IMR-90 (cell line): ENCODE measurements around the gene MKRN2OS. TPM values are rescaled to one million over a fixed set of nuclear protein-coding genes. Genes with fewer than 3 reads are reported as not detected.

Source experiments
- ATAC-seq: fragments of 200-7000 bp; cut with Tn5 transposase; 2 replicates; pipeline ENCODE4 v1.9.1; 2020; ENCODE audit warnings: low read depth, mild to moderate bottlenecking, moderate library complexity
- BruUV-seq: library from RNA; stranded (reverse); fragments of 400-500 nt; replicated peaks from 2 replicates; lab custom pipeline; 2021; lab: Mats Ljungman, UMichigan
- CTCF ChIA-PET: fragments of 300-600 bp; formaldehyde crosslinking; extraction: SDS; loops from one replicate; lab custom pipeline; 2021; ENCODE audit warnings: antibody characterized with exemption; lab: Yijun Ruan, JAX
- POLR2A ChIA-PET: fragments of 300-600 bp; sonication (Branson Sonifier 250); formaldehyde crosslinking; loops from one replicate; lab custom pipeline; 2022; ENCODE audit warnings: antibody characterized with exemption; ENCODE audit not compliant: unreplicated experiment; lab: Charles Lee
- DNase-seq: peaks from one replicate; pipeline ENCODE4 v3.0.0; 2013
- H2AFZ ChIP-seq: replicated peaks from 2 replicates; pipeline ENCODE3; 2013; ENCODE audit warnings: low read length, mild to moderate bottlenecking; ENCODE audit not compliant: poor library complexity
- H2AK5ac ChIP-seq: 2 replicates; pipeline ENCODE4 v1.6.1; 2013; ENCODE audit warnings: low read depth, low read length, inconsistent platforms
- H2AK9ac ChIP-seq: replicated peaks from 2 replicates; pipeline ENCODE3; 2013; ENCODE audit warnings: mild to moderate bottlenecking, low read depth, low read length, moderate library complexity; ENCODE audit not compliant: poor library complexity
- H2BK120ac ChIP-seq: 2 replicates; pipeline ENCODE4 v1.6.1; 2013; ENCODE audit warnings: low read depth, low read length, inconsistent platforms
- H2BK15ac ChIP-seq: 3 replicates; pipeline ENCODE4 v1.6.1; 2013; ENCODE audit warnings: low read depth, low read length, inconsistent platforms
- H2BK20ac ChIP-seq: 2 replicates; pipeline ENCODE4 v1.6.1; 2013; ENCODE audit warnings: low read depth, mild to moderate bottlenecking, inconsistent platforms, low read length, moderate library complexity
- H2BK5ac ChIP-seq: 2 replicates; pipeline ENCODE4 v1.6.1; 2013; ENCODE audit warnings: mild to moderate bottlenecking, low read depth, low read length, inconsistent platforms; ENCODE audit not compliant: poor library complexity, severe bottlenecking
- H3K14ac ChIP-seq: replicated peaks from 2 replicates; pipeline ENCODE4 v1.6.1; 2013; ENCODE audit warnings: low read depth, low read length, inconsistent platforms
- H3K18ac ChIP-seq: 2 replicates; pipeline ENCODE4 v1.6.1; 2013; ENCODE audit warnings: low read depth, low read length, control low read depth
- H3K23ac ChIP-seq: 2 replicates; pipeline ENCODE4 v1.6.1; 2013; ENCODE audit warnings: low read depth, low read length, inconsistent platforms
- H3K27ac ChIP-seq: 2 replicates; pipeline ENCODE4 v1.5.1; 2013; ENCODE audit warnings: mild to moderate bottlenecking, control low read depth, low read length; ENCODE audit not compliant: insufficient read depth
- H3K27me3 ChIP-seq: 2 replicates; pipeline ENCODE4 v1.6.1; 2013; ENCODE audit warnings: low read length; ENCODE audit not compliant: control insufficient read depth, insufficient read depth
- H3K36me3 ChIP-seq: 2 replicates; pipeline ENCODE4 v1.6.1; 2013; ENCODE audit warnings: low read length, mixed read lengths; ENCODE audit not compliant: control insufficient read depth, insufficient read depth
- H3K4ac ChIP-seq: 2 replicates; pipeline ENCODE4 v1.6.1; 2013; ENCODE audit warnings: low read depth, low read length, inconsistent platforms
- H3K4me1 ChIP-seq: 2 replicates; pipeline ENCODE4 v1.6.1; 2013; ENCODE audit warnings: low read length, mixed read lengths; ENCODE audit not compliant: control insufficient read depth, insufficient read depth
- H3K4me2 ChIP-seq: 2 replicates; pipeline ENCODE4 v1.6.1; 2013; ENCODE audit warnings: low read depth, mild to moderate bottlenecking, control low read depth, low read length, moderate library complexity
- H3K4me3 ChIP-seq: 2 replicates; pipeline ENCODE4 v1.5.1; 2013; ENCODE audit warnings: low read depth, mild to moderate bottlenecking, control low read depth, low read length, moderate library complexity; ENCODE audit not compliant: insufficient read depth
- H3K56ac ChIP-seq: 2 replicates; pipeline ENCODE4 v1.6.1; 2013; ENCODE audit warnings: low read length, inconsistent platforms; ENCODE audit not compliant: insufficient read depth; ENCODE audit errors: extremely low read depth
- H3K79me1 ChIP-seq, 2 experiments: 2 replicates each; pipeline ENCODE4 v1.6.1; 2013; ENCODE audit warnings: low read length in 2 of 2, inconsistent platforms in 1 of 2, low read depth in 1 of 2
- H3K9ac ChIP-seq: 2 replicates; pipeline ENCODE4 v1.6.1; 2013; ENCODE audit warnings: low read depth, low read length, control low read depth
- H3K9me1 ChIP-seq: 2 replicates; pipeline ENCODE4 v1.6.1; 2013; ENCODE audit warnings: low read length, inconsistent platforms; ENCODE audit not compliant: insufficient read depth
- H3K9me3 ChIP-seq: 2 replicates; pipeline ENCODE4 v1.6.1; 2013; ENCODE audit warnings: low read length; ENCODE audit not compliant: control insufficient read depth, insufficient read depth
- H4K20me1 ChIP-seq: 2 replicates; pipeline ENCODE4 v1.6.1; 2013; ENCODE audit warnings: low read length, inconsistent platforms; ENCODE audit not compliant: insufficient read depth
- H4K5ac ChIP-seq: 2 replicates; pipeline ENCODE4 v1.6.1; 2013; ENCODE audit warnings: mild to moderate bottlenecking, low read depth, low read length, control low read depth
- H4K8ac ChIP-seq, 2 experiments: 2 replicates each; pipeline ENCODE4 v1.6.1; 2013; ENCODE audit warnings: low read depth in 2 of 2, low read length in 2 of 2, control low read depth in 1 of 2, inconsistent platforms in 1 of 2
- H4K91ac ChIP-seq: 2 replicates; pipeline ENCODE4 v1.6.1; 2013; ENCODE audit warnings: low read depth, low read length, inconsistent platforms; ENCODE audit not compliant: insufficient read depth
- CEBPB ChIP-seq: IDR thresholded peaks from 2 replicates; pipeline ENCODE4 v1.6.1; 2012; ENCODE audit warnings: low read depth, low read length, improper control_type of control experiment
- FOS ChIP-seq: fragments of 150-350 bp; IDR thresholded peaks from 2 replicates; pipeline ENCODE4 v1.6.1; 2016; ENCODE audit warnings: low read depth, low read length
- NFE2L2 ChIP-seq: fragments of 150-350 bp; IDR thresholded peaks from 2 replicates; pipeline ENCODE4 v1.6.1; 2016; ENCODE audit warnings: low read depth, mild to moderate bottlenecking, low read length
- POLR2A ChIP-seq: IDR thresholded peaks from 2 replicates; pipeline ENCODE4 v1.6.1; 2012; ENCODE audit warnings: mild to moderate bottlenecking, low read depth, low read length
- RAD21 ChIP-seq: IDR thresholded peaks from 2 replicates; pipeline ENCODE4 v1.6.1; 2012; ENCODE audit warnings: low read length, improper control_type of control experiment
- whole genome bisulfite sequencing, 2 experiments: methylation state at CpG; one replicate each; pipeline versions ENCODE4 v1.1.5 to v1.1.7; 2013; ENCODE audit warnings: missing lambda C conversion rate in 2 of 2; ENCODE audit not compliant: insufficient read length in 1 of 2; ENCODE audit errors: extremely low coverage in 2 of 2; 5-methylcytosine and 5-hydroxymethylcytosine counted together
- dilution Hi-C: fragments of 300-500 bp; cut with HindIII; formaldehyde crosslinking; loops from one replicate; pipeline ENCODE4 v1.14.3; 2018; ENCODE audit warnings: low sequenced_read_pairs; ENCODE audit not compliant: unreplicated experiment
- in situ Hi-C: fragments of 300-500 bp; cut with MboI; formaldehyde crosslinking; loops from 3 replicates; pipeline ENCODE4 v1.14.3; 2019; ENCODE audit warnings: low sequenced_read_pairs, inconsistent platforms, mixed read lengths
- intact Hi-C: fragments of 100-400 bp; cut with micrococcal nuclease; formaldehyde crosslinking; loops from 2 replicates; pipeline ENCODE4 v1.10.0; 2022
- polyA plus RNA-seq, 3 experiments: library from polyadenylated mRNA; depleted of rRNA; stranded (reverse); fragments of >200 nt; gene quantifications; 2 replicates each; pipeline ENCODE4 v1.2.3, GENCODE V29; 2012; ENCODE audit warnings: low replicate concordance in 1 of 3
- total RNA-seq: library from RNA; depleted of rRNA; stranded (reverse); fragments of >200 nt; gene quantifications from 2 replicates; pipeline ENCODE4 v1.2.3, GENCODE V29; 2012
- TF ChIP-seq, protein P1 (sequence below): conservative IDR thresholded peaks from 2 replicates; pipeline ENCODE4 v1.5.1; 2012; ENCODE audit warnings: mild to moderate bottlenecking, low read depth, low read length, improper control_type of control experiment

MKRN2OS gene
- total and polyA plus RNA-seq, 2 of the 4 experiments (the other 2 are of a cell fraction): not detected

DNA sequence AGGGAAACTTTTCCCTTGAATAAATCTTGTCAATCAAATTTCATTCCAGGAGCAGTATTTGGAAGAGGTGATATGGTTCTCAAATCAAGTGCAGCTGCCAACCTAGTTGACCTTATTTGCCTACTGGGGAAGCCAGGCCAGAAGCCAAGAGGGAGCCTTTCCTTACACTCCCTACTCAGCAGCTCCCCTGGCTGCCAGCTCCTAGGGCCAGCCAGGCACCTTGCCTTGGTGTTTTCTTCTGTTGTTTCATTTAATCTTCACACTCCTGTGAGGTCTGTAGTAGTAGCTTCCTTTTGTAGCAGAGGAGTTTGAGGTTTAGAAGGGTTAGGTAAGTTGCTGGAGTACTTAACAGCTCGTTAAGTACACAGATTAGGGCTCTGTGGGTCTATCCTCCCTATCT lies 22.6 kb downstream of the MKRN2OS start:
- H4K5ac ChIP-seq: no peak overlapping the region
- H3K18ac ChIP-seq: no peak overlapping the region
- H3K4me2 ChIP-seq: no peak overlapping the region
- H2BK15ac ChIP-seq: no peak overlapping the region
- ChIA-PET CTCF (interaction anchor here (0.8 kb wide), 1 partner anchor 39 kb away, joined by 3 read pairs; the partner anchor contains the start of gene TSEN2), POLR2A (no interaction called here)
- H3K27ac ChIP-seq: no peak overlapping the region
- intact Hi-C loops: no loop called here
- no peaks in the 10 kb centered on the region for H3K9me3 ChIP-seq
- no peak for DNase-seq
- H3K23ac ChIP-seq: no peak overlapping the region
- no peak for ATAC-seq
- H2AFZ ChIP-seq: no peak overlapping the region
- no TSS peak for BruUV-seq
- TF ChIP-seq CEBPB (no peak), POLR2A (no peak), FOS (no peak), NFE2L2 (no peak), RAD21 (no peak)
- TF ChIP-seq, protein P1, sequence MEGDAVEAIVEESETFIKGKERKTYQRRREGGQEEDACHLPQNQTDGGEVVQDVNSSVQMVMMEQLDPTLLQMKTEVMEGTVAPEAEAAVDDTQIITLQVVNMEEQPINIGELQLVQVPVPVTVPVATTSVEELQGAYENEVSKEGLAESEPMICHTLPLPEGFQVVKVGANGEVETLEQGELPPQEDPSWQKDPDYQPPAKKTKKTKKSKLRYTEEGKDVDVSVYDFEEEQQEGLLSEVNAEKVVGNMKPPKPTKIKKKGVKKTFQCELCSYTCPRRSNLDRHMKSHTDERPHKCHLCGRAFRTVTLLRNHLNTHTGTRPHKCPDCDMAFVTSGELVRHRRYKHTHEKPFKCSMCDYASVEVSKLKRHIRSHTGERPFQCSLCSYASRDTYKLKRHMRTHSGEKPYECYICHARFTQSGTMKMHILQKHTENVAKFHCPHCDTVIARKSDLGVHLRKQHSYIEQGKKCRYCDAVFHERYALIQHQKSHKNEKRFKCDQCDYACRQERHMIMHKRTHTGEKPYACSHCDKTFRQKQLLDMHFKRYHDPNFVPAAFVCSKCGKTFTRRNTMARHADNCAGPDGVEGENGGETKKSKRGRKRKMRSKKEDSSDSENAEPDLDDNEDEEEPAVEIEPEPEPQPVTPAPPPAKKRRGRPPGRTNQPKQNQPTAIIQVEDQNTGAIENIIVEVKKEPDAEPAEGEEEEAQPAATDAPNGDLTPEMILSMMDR: no peak
- H2AK5ac ChIP-seq: no peak overlapping the region
- no peak overlapping the region for H3K4ac ChIP-seq
- no peak overlapping the region for H4K8ac ChIP-seq
- no CpG with 5 or more reads among the region's 1 CpG for WGBS, 2 experiments
- no peaks in the 10 kb centered on the region for H4K20me1 ChIP-seq
- H2BK5ac ChIP-seq: no peak overlapping the region
- in situ Hi-C loops: no loop called here
- no peak overlapping the region for H3K56ac ChIP-seq
- no peak overlapping the region for H2AK9ac ChIP-seq
- H4K91ac ChIP-seq: no peak overlapping the region
- H3K4me1 ChIP-seq: peaks cover 2% of the 10 kb centered on the region; the same call in 1 of the 2 replicates
- H3K27me3 ChIP-seq: no peaks in the 10 kb centered on the region
- no peaks in the 10 kb centered on the region for H3K79me1 ChIP-seq
- H3K9me1 ChIP-seq: no peaks in the 10 kb centered on the region
- dilution Hi-C loops: no loop called here
- H3K36me3 ChIP-seq: peaks cover 2% of the 10 kb centered on the region; the same call in 1 of the 2 replicates
- H3K4me3 ChIP-seq: no peak overlapping the region
- H3K14ac ChIP-seq: no peak overlapping the region
- H2BK120ac ChIP-seq: no peak overlapping the region
- H2BK20ac ChIP-seq: no peak overlapping the region
- H3K9ac ChIP-seq: no peak overlapping the region
